Liver (tissue), 9 donors: ENCODE data around the gene FUT4. TPM values are rescaled to one million over a fixed set of nuclear protein-coding genes. Genes with fewer than 3 reads are reported as not detected.

ENCODE experiments used
- DNase-seq: peaks from one replicate; pipeline ENCODE4 v3.0.0-alpha.2; 2017; ENCODE audit warnings: low spot score
- H3K27ac ChIP-seq, 2 donors: one replicate each; pipeline ENCODE4 v1.7.0; 2013; ENCODE audit warnings: inconsistent platforms in 2 of 2, low read length in 2 of 2, control low read depth in 1 of 2, low read depth in 1 of 2, mild to moderate bottlenecking in 1 of 2
- H3K27me3 ChIP-seq, 4 donors: one replicate each; pipeline versions ENCODE4 v1.6.1 to v1.7.0; 2013; ENCODE audit warnings: low read length in 3 of 4, inconsistent platforms in 1 of 4, mild to moderate bottlenecking in 1 of 4, moderate library complexity in 1 of 4; ENCODE audit not compliant: control insufficient read depth in 4 of 4, insufficient read depth in 4 of 4
- H3K36me3 ChIP-seq, 4 donors: one replicate each; pipeline versions ENCODE4 v1.6.1 to v1.7.0; 2013; ENCODE audit warnings: low read length in 3 of 4, mild to moderate bottlenecking in 3 of 4, low read depth in 1 of 4, moderate library complexity in 1 of 4; ENCODE audit not compliant: control insufficient read depth in 4 of 4, insufficient read depth in 3 of 4
- H3K4me1 ChIP-seq, 4 donors: one replicate each; pipeline versions ENCODE4 v1.6.1 to v1.7.0; 2013; ENCODE audit warnings: low read length in 3 of 4, mild to moderate bottlenecking in 3 of 4, moderate library complexity in 1 of 4; ENCODE audit not compliant: control insufficient read depth in 4 of 4, insufficient read depth in 4 of 4
- H3K4me3 ChIP-seq, 3 donors: one replicate each; pipeline versions ENCODE4 v1.6.1 to v1.7.0; 2013; ENCODE audit warnings: low read length in 3 of 3, control low read depth in 1 of 3, low read depth in 1 of 3, mild to moderate bottlenecking in 1 of 3
- H3K9ac ChIP-seq, 2 donors: one replicate each; pipeline ENCODE4 v1.7.0; 2013; ENCODE audit warnings: low read length in 2 of 2, mild to moderate bottlenecking in 2 of 2, moderate library complexity in 2 of 2, control low read depth in 1 of 2, low read depth in 1 of 2
- H3K9me3 ChIP-seq, 4 donors: one replicate each; pipeline versions ENCODE4 v1.6.1 to v1.7.0; 2013; ENCODE audit warnings: low read length in 3 of 4; ENCODE audit not compliant: control insufficient read depth in 4 of 4
- ATF3 ChIP-seq: IDR thresholded peaks from 2 replicates; pipeline ENCODE4 v1.6.1; 2016; ENCODE audit warnings: antibody characterized with exemption
- EGR1 ChIP-seq, 2 donors: IDR thresholded peaks; 2 replicates each; pipeline ENCODE4 v1.6.1; 2016 to 2018; ENCODE audit warnings: antibody characterized with exemption in 2 of 2, low read depth in 2 of 2
- FOXA2 ChIP-seq: IDR thresholded peaks from 2 replicates; pipeline ENCODE4 v1.6.1; 2016; ENCODE audit warnings: antibody characterized with exemption
- GABPA ChIP-seq, 2 donors: IDR thresholded peaks in 1 of 2; conservative IDR thresholded peaks in 1 of 2; 2 replicates each; pipeline ENCODE4 v1.6.1; 2016; ENCODE audit warnings: antibody characterized with exemption in 2 of 2, mild to moderate bottlenecking in 1 of 2, moderate library complexity in 1 of 2
- HNF4A ChIP-seq, 2 donors: conservative IDR thresholded peaks; 2 replicates each; pipeline ENCODE4 v1.6.1; 2016; ENCODE audit warnings: antibody characterized with exemption in 2 of 2, mild to moderate bottlenecking in 2 of 2
- JUND ChIP-seq, 2 donors: IDR thresholded peaks; 2 replicates each; pipeline ENCODE4 v1.6.1; 2016; ENCODE audit warnings: antibody characterized with exemption in 2 of 2
- RAD21 ChIP-seq, 2 donors: IDR thresholded peaks; 2 replicates each; pipeline ENCODE4 v1.6.1; 2016; ENCODE audit warnings: antibody characterized with exemption in 2 of 2, mild to moderate bottlenecking in 2 of 2
- REST ChIP-seq: IDR thresholded peaks from 2 replicates; pipeline ENCODE4 v1.6.1; 2016; ENCODE audit warnings: antibody characterized with exemption, mild to moderate bottlenecking
- RXRA ChIP-seq, 2 donors: IDR thresholded peaks; 2 replicates each; pipeline ENCODE4 v1.6.1; 2017 to 2018; ENCODE audit warnings: antibody characterized with exemption in 2 of 2, mild to moderate bottlenecking in 1 of 2
- SP1 ChIP-seq: IDR thresholded peaks from 2 replicates; pipeline ENCODE4 v1.6.1; 2018; ENCODE audit warnings: antibody characterized with exemption, mild to moderate bottlenecking
- TAF1 ChIP-seq: conservative IDR thresholded peaks from 2 replicates; pipeline ENCODE4 v1.6.1; 2016; ENCODE audit warnings: antibody characterized with exemption, mild to moderate bottlenecking
- YY1 ChIP-seq: IDR thresholded peaks from 2 replicates; pipeline ENCODE4 v1.6.1; 2016; ENCODE audit warnings: antibody characterized with exemption, mild to moderate bottlenecking
- ZBTB33 ChIP-seq: IDR thresholded peaks from 2 replicates; pipeline ENCODE4 v1.6.1; 2016; ENCODE audit warnings: antibody characterized with exemption
- WGBS: extraction: QIAGEN DNeasy Blood & Tissue Kit; methylation state at CpG from one replicate; pipeline ENCODE4 v1.1.7; 2013; 5-methylcytosine and 5-hydroxymethylcytosine counted together
- polyA plus RNA-seq, 2 donors: library from polyadenylated mRNA; stranded (reverse) in 1 of 2; unstranded in 1 of 2; fragments of 200-250 nt in 1 of 2; fragments of >200 nt in 1 of 2; fragmentation: Nextera tagmentation in 1 of 2; extraction: Ambion mirVana in 1 of 2; gene quantifications; one replicate each; pipeline versions ENCODE4 v1.2.1 to v1.2.3, GENCODE V29; 2013 to 2015
- total RNA-seq, 2 donors: library from RNA; depleted of rRNA; stranded (reverse); fragments of >200 nt; gene quantifications; one replicate each; pipeline ENCODE4 v1.2.3, GENCODE V29; 2014
- donor health status: healthy.
- donor health status: healthy.
- donor health status: healthy.
- donor health status: healthy.
- donor health status: healthy.

FUT4 gene
- total RNA-seq (1 to 10 TPM; 1.9 to 4.3 TPM), polyA plus RNA-seq (under 1 TPM; 0.47 to 0.95 TPM)

- H3K27ac ChIP-seq = peak within 1 kb of the TSS; percentile 93 to 96
- H3K4me1 ChIP-seq = peaks cover 3 to 17% (median 12%) of the 10 kb centered on the region in 4 donors
- peak within 1 kb of the TSS; percentile 57 to 72 (median 60) for H3K4me3 ChIP-seq
- TF ChIP-seq SP1 = no peak
- TF ChIP-seq TAF1 = no peak
- peak in 1 of 2 donors; percentile 49 for TF ChIP-seq GABPA (IDR thresholded peaks at IDR 0.05 in 1 of 2, conservative IDR thresholded peaks at IDR 0.05 in 1 of 2)
- TF ChIP-seq EGR1 (IDR thresholded peaks at IDR 0.05; ENCODE audit: low read depth in 2 of 2) = peak in 1 of 2 donors; percentile 18
- TF ChIP-seq REST = peak; percentile 37
- no peak for TF ChIP-seq ZBTB33
- WGBS = 1% methylated on average over 109 of the region's 109 CpGs
- no peaks in the 10 kb centered on the region for H3K36me3 ChIP-seq
- H3K9ac ChIP-seq = peak within 1 kb of the TSS; percentile 56 to 61
- H3K9me3 ChIP-seq = no peaks in the 10 kb centered on the region
- H3K27me3 ChIP-seq = no peaks in the 10 kb centered on the region
- DNase-seq = peak; percentile 66
Observed at GRCh38 chr11:94543695-94544645, at the start of gene FUT4. FUT4 (plus strand) TSS chr11:94543921; CDS start chr11:94544134, 213 bp downstream.

- H3K27me3 ChIP-seq = no peaks in the 10 kb centered on the region
- TF ChIP-seq HNF4A (conservative IDR thresholded peaks at IDR 0.05) (no peak), REST (no peak), FOXA2 (no peak), YY1 (no peak), RAD21 (IDR thresholded peaks at IDR 0.05) (no peak), RXRA (IDR thresholded peaks at IDR 0.05) (no peak), ATF3 (peak; percentile 3), GABPA (IDR thresholded peaks at IDR 0.05 in 1 of 2, conservative IDR thresholded peaks at IDR 0.05 in 1 of 2) (no peak), JUND (IDR thresholded peaks at IDR 0.05) (no peak), SP1 (peak; percentile 6)
- peaks cover 9 to 24% (median 20%) of the 10 kb centered on the region in 4 donors for H3K36me3 ChIP-seq
- peaks cover 6 to 17% (median 10%) of the 10 kb centered on the region in 4 donors for H3K4me1 ChIP-seq
- WGBS = 5% methylated on average over 19 of the region's 19 CpGs
- H3K9ac ChIP-seq = peak overlapping the region; percentile 30 to 37
- H3K9me3 ChIP-seq = no peaks in the 10 kb centered on the region
- peak overlapping the region; percentile 79 to 91 (median 80) for H3K4me3 ChIP-seq
- no peak for DNase-seq
- peak overlapping the region; percentile 13 to 46 for H3K27ac ChIP-seq
Observed at GRCh38 chr11:94494126-94494680, 49.5 kb upstream of the FUT4 start.
